Kidney (tissue), 14 donors: ENCODE results near the gene CHST10. TPM values are rescaled to one million over a fixed set of nuclear protein-coding genes. Genes with fewer than 3 reads are reported as not detected.

Experiments used
- DNase-seq, 5 donors: peaks; one replicate each; pipeline ENCODE4 v3.0.0-alpha.2; 2013 to 2020
- FAIRE-seq: peaks from 2 replicates; lab custom pipeline; 2012; peaks lifted over from hg19 to GRCh38; lab: Jason Lieb, UNC
- H3K27ac ChIP-seq, 2 donors: one replicate each; pipeline ENCODE4 v1.7.0; 2013; ENCODE audit warnings: low read depth in 2 of 2, low read length in 2 of 2, inconsistent platforms in 1 of 2
- H3K27me3 ChIP-seq: one replicate; pipeline ENCODE4 v1.7.1; 2013; ENCODE audit warnings: low read length, inconsistent platforms; ENCODE audit not compliant: control insufficient read depth, insufficient read depth
- H3K36me3 ChIP-seq, 3 donors: one replicate each; pipeline versions ENCODE4 v1.7.0 to v1.7.1; 2013; ENCODE audit warnings: low read length in 3 of 3, control low read depth in 1 of 3, inconsistent platforms in 1 of 3; ENCODE audit not compliant: insufficient read depth in 3 of 3, control insufficient read depth in 2 of 3
- H3K4me1 ChIP-seq, 3 donors: one replicate each; pipeline versions ENCODE4 v1.7.0 to v1.7.1; 2013; ENCODE audit warnings: low read length in 3 of 3, inconsistent platforms in 1 of 3, low read depth in 1 of 3; ENCODE audit not compliant: control insufficient read depth in 2 of 3, insufficient read depth in 2 of 3
- H3K4me3 ChIP-seq, 3 donors: one replicate each; pipeline versions ENCODE4 v1.7.0 to v1.8.1; 2013; ENCODE audit warnings: low read length in 3 of 3, control low read depth in 1 of 3, inconsistent platforms in 1 of 3
- H3K9ac ChIP-seq, 3 donors: one replicate each; pipeline versions ENCODE4 v1.7.0 to v1.7.1; 2013; ENCODE audit warnings: low read length in 3 of 3, control low read depth in 1 of 3, inconsistent platforms in 1 of 3
- H3K9me3 ChIP-seq, 3 donors: one replicate each; pipeline versions ENCODE4 v1.7.0 to v1.7.1; 2013; ENCODE audit warnings: low read length in 3 of 3, control low read depth in 1 of 3, inconsistent platforms in 1 of 3; ENCODE audit not compliant: control insufficient read depth in 2 of 3, insufficient read depth in 1 of 3
- intact Hi-C: fragments of 100-400 bp; cut with DNase I; formaldehyde crosslinking; loops from one replicate; pipeline ENCODE4 v1.11.1; 2022
- polyA plus RNA-seq: library from polyadenylated mRNA; stranded (reverse); fragments of 350-450 nt; fragmentation: Illumina TruSeq; extraction: RNeasy Lipid Tissue Mini Kit (QIAGEN cat#74804); gene quantifications from one replicate; pipeline ENCODE4 v1.2.3, GENCODE V29; 2014; ENCODE audit warnings: low read depth, low replicate concordance; ENCODE audit not compliant: insufficient read depth
- total RNA-seq: library from RNA; stranded (reverse); fragmentation: NEBNext Ultra II Directional; extraction: Animal tissue kit (Norgen Biotek cat#: 25700); gene quantifications from one replicate; pipeline ENCODE4 v1.2.1, GENCODE V29; 2021
- TF ChIP-seq, protein P1 (sequence below): IDR thresholded peaks from 3 replicates; pipeline ENCODE4 v1.5.1; 2012; ENCODE audit warnings: mild to moderate bottlenecking, moderate library complexity, borderline replicate concordance; ENCODE audit not compliant: insufficient read depth; ENCODE audit errors: extremely low read depth
- donor health status: control.
- donor health status: control.
- donor health status: control.
- donor health status: control.
- donor health status: control.
- donor health status: DM: yes; HTN: yes; CAD: no.
- donor health status: Normal renal cell carcinoma (clear cell type).

The CHST10 gene
- total and polyA plus RNA-seq, 2 donors from 2014 or later = 6.2 to 7.1 TPM

GRCh38 chr2:100392715-100393114 lies 24.8 kb downstream of the CHST10 start:
- no peaks in the 10 kb centered on the region for H3K4me1 ChIP-seq
- TF ChIP-seq, protein P1, sequence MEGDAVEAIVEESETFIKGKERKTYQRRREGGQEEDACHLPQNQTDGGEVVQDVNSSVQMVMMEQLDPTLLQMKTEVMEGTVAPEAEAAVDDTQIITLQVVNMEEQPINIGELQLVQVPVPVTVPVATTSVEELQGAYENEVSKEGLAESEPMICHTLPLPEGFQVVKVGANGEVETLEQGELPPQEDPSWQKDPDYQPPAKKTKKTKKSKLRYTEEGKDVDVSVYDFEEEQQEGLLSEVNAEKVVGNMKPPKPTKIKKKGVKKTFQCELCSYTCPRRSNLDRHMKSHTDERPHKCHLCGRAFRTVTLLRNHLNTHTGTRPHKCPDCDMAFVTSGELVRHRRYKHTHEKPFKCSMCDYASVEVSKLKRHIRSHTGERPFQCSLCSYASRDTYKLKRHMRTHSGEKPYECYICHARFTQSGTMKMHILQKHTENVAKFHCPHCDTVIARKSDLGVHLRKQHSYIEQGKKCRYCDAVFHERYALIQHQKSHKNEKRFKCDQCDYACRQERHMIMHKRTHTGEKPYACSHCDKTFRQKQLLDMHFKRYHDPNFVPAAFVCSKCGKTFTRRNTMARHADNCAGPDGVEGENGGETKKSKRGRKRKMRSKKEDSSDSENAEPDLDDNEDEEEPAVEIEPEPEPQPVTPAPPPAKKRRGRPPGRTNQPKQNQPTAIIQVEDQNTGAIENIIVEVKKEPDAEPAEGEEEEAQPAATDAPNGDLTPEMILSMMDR = no peak
- FAIRE-seq (no peak), DNase-seq (no peak)
- no peak overlapping the region for H3K27ac ChIP-seq
- no peak overlapping the region for H3K4me3 ChIP-seq
- intact Hi-C loops = loop anchor here (10.0 kb wide), 1 partner anchor 118 kb away; no protein-coding TSS in a partner anchor
- no peaks in the 10 kb centered on the region for H3K9me3 ChIP-seq
- peaks cover 0 to 2% (median 0%) of the 10 kb centered on the region in 3 donors for H3K36me3 ChIP-seq
- H3K27me3 ChIP-seq = no peaks in the 10 kb centered on the region
- no peak overlapping the region for H3K9ac ChIP-seq

- TF ChIP-seq, protein P1 = no peak
- Histone ChIP-seq H3K27me3 (no peaks in the 10 kb centered on the region), H3K9me3 (no peaks in the 10 kb centered on the region), H3K4me1 (no peaks in the 10 kb centered on the region), H3K36me3 (peaks cover 0 to 2% (median 0%) of the 10 kb centered on the region in 3 donors), H3K4me3 (no peak overlapping the region), H3K27ac (no peak overlapping the region), H3K9ac (no peak overlapping the region)
- no peak for DNase-seq
- no peak for FAIRE-seq
- intact Hi-C loops = loop anchor here (10.0 kb wide), 1 partner anchor 117 kb away; no protein-coding TSS in a partner anchor
Observed at GRCh38 chr2:100391735-100392515, 25.5 kb downstream of the CHST10 start.

DNA sequence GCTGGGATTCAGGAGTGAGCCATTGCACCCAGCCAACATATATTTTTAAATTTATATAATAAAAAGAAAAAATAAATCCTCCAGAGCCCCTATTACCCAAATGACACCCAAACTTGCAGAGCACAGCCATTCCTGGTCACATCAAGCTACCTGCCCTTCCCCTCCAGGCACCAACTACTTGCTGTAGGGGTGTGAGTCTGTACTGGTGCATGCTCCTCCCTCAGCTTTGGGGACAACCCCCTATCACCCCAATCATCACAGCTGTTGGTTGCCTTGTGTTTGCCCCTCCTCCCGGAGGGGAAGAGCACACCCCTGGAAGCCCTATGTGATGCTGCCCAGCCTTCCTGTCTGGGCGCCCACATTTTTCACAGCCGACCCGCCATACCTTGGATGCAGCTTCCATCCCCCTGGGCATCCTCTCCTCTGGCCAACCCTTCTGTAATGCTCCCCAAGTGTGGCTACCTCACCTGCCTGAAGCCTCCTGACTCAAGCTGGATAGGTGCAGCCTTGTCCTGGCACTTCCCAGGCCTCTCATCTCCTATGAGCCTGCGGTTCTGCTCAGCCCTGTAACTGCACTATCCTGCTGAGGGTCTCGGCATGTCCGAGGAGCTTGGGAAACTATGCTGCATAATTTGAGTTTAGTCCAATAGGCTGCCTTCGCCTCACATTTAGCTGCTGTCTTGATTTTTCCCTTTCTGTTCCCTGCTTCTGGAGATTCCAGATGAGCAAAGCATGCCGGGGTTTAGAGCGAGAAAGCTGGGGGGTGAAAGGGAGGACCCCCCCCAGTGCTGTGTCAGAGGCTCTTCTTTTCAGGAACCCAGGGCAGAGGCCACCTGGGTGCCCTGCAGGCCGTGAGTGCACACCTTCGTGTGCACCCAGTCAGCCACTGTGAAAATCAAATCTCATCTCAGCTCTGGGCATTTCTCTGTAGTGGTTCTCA lies 27.2 kb downstream of the CHST10 start:
- no peak overlapping the region for H3K9ac ChIP-seq
- DNase-seq = no peak
- intact Hi-C loops = loop anchor here (10.0 kb wide), 1 partner anchor 115 kb away; no protein-coding TSS in a partner anchor
- no peak for FAIRE-seq
- no peak overlapping the region for H3K4me3 ChIP-seq
- H3K4me1 ChIP-seq = no peaks in the 10 kb centered on the region
- H3K27me3 ChIP-seq = no peaks in the 10 kb centered on the region
- H3K9me3 ChIP-seq = no peaks in the 10 kb centered on the region
- peaks cover 0 to 2% (median 0%) of the 10 kb centered on the region in 3 donors for H3K36me3 ChIP-seq
- TF ChIP-seq, protein P1 = no peak
- H3K27ac ChIP-seq = no peak overlapping the region
